Iris pigment epithelial cell (primary cell): ENCODE results near the gene MILR1.
"Not testable (repeated sequence)": the region's sequence is repeated elsewhere in the genome, so short reads cannot be mapped to it uniquely, and the experiment has no call there.

Experiments used
- DNase-seq: peaks from one replicate; pipeline ENCODE4 v3.0.0-alpha.2; 2011; ENCODE audit warnings: low read depth

The MILR1 gene

GRCh38 chr17:64448665-64449512, at the start of gene MILR1:
Gene MILR1, plus strand, starts transcription at chr17:64449115. Its CDS starts 54 bp downstream, at chr17:64449169.
- peak; percentile 98 for DNase-seq

GRCh38 chr17:64399767-64400156, 49.2 kb upstream of the MILR1 start:
- DNase-seq, result no peak

- DNase-seq, result no peak
These were observed 48.3 kb upstream of the MILR1 start for GRCh38 chr17:64400642-64401041.

GRCh38 chr17:64401244-64401860, 47.6 kb upstream of the MILR1 start:
- no peak for DNase-seq

- DNase-seq, result no peak
These were observed 47.0 kb upstream of the MILR1 start for GRCh38 chr17:64401941-64402340.

GRCh38 chr17:64402469-64402868, 46.4 kb upstream of the MILR1 start:
- DNase-seq, result no peak

GRCh38 chr17:64403881-64404460, 44.9 kb upstream of the MILR1 start:
- DNase-seq, result no peak

GRCh38 chr17:64406321-64407200, 42.4 kb upstream of the MILR1 start:
- peak; percentile 34 for DNase-seq

- DNase-seq, result no peak
These were observed 38.0 kb upstream of the MILR1 start for GRCh38 chr17:64410750-64411490.

GRCh38 chr17:64411999-64412771, 36.7 kb upstream of the MILR1 start:
- DNase-seq, result peak; percentile 50

- DNase-seq, result no peak
These were observed 36.0 kb upstream of the MILR1 start for GRCh38 chr17:64412944-64413381.

- DNase-seq, result no peak
These were observed 35.4 kb upstream of the MILR1 start for GRCh38 chr17:64413513-64413912.

- peak; percentile 61 for DNase-seq
These were observed 30.2 kb upstream of the MILR1 start for GRCh38 chr17:64418506-64419339.

- DNase-seq, result peak; percentile 77
These were observed 28.7 kb upstream of the MILR1 start for GRCh38 chr17:64420143-64420670.

- DNase-seq, result not testable (repeated sequence)
These were observed 26.8 kb upstream of the MILR1 start for GRCh38 chr17:64422121-64422520.

GRCh38 chr17:64423881-64424280, 25.0 kb upstream of the MILR1 start:
- DNase-seq, result no peak

- no peak for DNase-seq
These were observed 24.5 kb upstream of the MILR1 start for GRCh38 chr17:64424324-64424849.

GRCh38 chr17:64425191-64425590, 23.7 kb upstream of the MILR1 start:
- DNase-seq, result no peak

- no peak for DNase-seq
These were observed 22.3 kb upstream of the MILR1 start for GRCh38 chr17:64426596-64426995.
